Gastrocnemius medialis (tissue), 4 donors: ENCODE measurements around the gene RASAL3. TPM values are rescaled to one million over a fixed set of nuclear protein-coding genes. Genes with fewer than 3 reads are reported as not detected.
A peak's percentile ranks its signal among the peaks of the same experiment; 100 is the strongest.

Experiments used
- ATAC-seq, 2 donors: fragments of 150-250 bp; one replicate each; pipeline ENCODE4 v1.9.1; 2016
- DNase-seq, 2 donors: peaks; one replicate each; pipeline ENCODE4 v3.0.0-alpha.2; 2019
- H3K27ac ChIP-seq, 4 donors: fragments of 200-600 bp; sonication (generic); 1 replicate in 1 of 4; 2 replicates in 3 of 4; pipeline ENCODE4 v1.5.1; 2016 to 2018; ENCODE audit warnings: mild to moderate bottlenecking in 2 of 4, moderate library complexity in 1 of 4
- H3K27me3 ChIP-seq, 3 donors: fragments of 200-600 bp; sonication (generic) in 2 of 3; 1 replicate in 1 of 3; 2 replicates in 2 of 3; pipeline versions ENCODE4 v1.5.1 to v1.6.0; 2016 to 2019; ENCODE audit warnings: mild to moderate bottlenecking in 1 of 3, moderate library complexity in 1 of 3
- H3K36me3 ChIP-seq, 2 donors: fragments of 200-600 bp; sonication (generic) in 1 of 2; one replicate each; pipeline ENCODE4 v1.5.1; 2017 to 2018
- H3K4me1 ChIP-seq, 2 donors: fragments of 200-600 bp; sonication (generic) in 1 of 2; one replicate each; pipeline ENCODE4 v1.5.1; 2016 to 2017; ENCODE audit warnings: mild to moderate bottlenecking in 2 of 2
- H3K4me3 ChIP-seq, 4 donors: fragments of 200-600 bp; sonication (generic) in 3 of 4; 1 replicate in 1 of 4; 2 replicates in 3 of 4; pipeline ENCODE4 v1.5.1; 2016 to 2019; ENCODE audit warnings: mild to moderate bottlenecking in 2 of 4
- H3K9me3 ChIP-seq, 3 donors: fragments of 200-600 bp; sonication (generic) in 2 of 3; 1 replicate in 1 of 3; 2 replicates in 2 of 3; pipeline ENCODE4 v1.5.1; 2016 to 2019
- POLR2A ChIP-seq, 2 donors: fragments of 450-650 bp; IDR thresholded peaks; one replicate each; pipeline ENCODE4 v1.6.1; 2017; ENCODE audit warnings: antibody characterized with exemption in 2 of 2, mild to moderate bottlenecking in 2 of 2, moderate library complexity in 2 of 2
- in situ Hi-C, 4 donors: fragments of 200-750 bp; cut with MboI; loops; one replicate each; pipeline versions ENCODE4 v1.15.0 to v1.8.0; 2017; ENCODE audit warnings: low sequenced_read_pairs in 4 of 4
- intact Hi-C: fragments of 100-400 bp; cut with DNase I; formaldehyde crosslinking; loops from one replicate; pipeline ENCODE4 v1.15.1; 2023; ENCODE audit warnings: low total_unique reads
- microRNA counts, 2 donors: library from miRNA; unstranded; fragments of <30 nt; microRNA quantifications; one replicate each; lab custom pipeline; 2016
- microRNA-seq, 2 donors: library from miRNA; unstranded; fragments of <30 nt; microRNA quantifications; one replicate each; pipeline ENCODE4, GENCODE V29; 2016; ENCODE audit warnings: borderline replicate concordance in 2 of 2
- total RNA-seq, 4 donors: library from RNA; depleted of rRNA; stranded (reverse); fragments of >200 nt; gene quantifications; one replicate each; pipeline versions ENCODE4 v1.1.0 to v1.2.3, GENCODE V29; 2016
- TF ChIP-seq, protein P1 (sequence below), 5 experiments: fragments of 450-650 bp in 3 of 5; fragments of 200-600 bp in 2 of 5; sonication (generic) in 2 of 5; IDR thresholded peaks in 4 of 5; conservative IDR thresholded peaks in 1 of 5; 1 replicate in 4 of 5; 2 replicates in 1 of 5; pipeline ENCODE4 v1.5.1; 2016 to 2019; ENCODE audit warnings: antibody characterized with exemption in 5 of 5, mild to moderate bottlenecking in 3 of 5, moderate library complexity in 3 of 5

RASAL3 gene
- total RNA-seq, 4 donors from 2014 or later: 0.36 to 1.6 (median 0.38) TPM; not detected in 1

DNA sequence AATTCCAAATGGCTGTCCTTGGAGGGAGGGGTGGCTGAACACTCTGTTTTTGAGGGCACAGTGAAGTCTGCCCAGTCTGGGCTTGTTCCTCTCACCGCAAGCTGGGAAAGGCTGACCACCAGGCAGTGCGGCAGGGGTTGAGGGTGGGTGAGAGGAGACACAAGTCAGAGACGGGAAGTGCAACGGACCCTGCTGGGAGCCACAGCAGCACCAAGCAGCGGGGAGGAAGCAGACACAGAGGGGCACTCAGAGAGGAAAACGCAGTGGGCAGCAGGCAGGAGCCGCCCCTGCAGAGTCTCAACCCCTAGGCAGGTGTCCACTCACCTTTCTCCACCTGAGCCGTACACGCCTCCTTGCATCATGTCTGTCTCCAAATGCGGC is 61.2 kb downstream of the RASAL3 start:
- intact Hi-C loops: loop anchor here (2.0 kb wide), 1 partner anchor 66 kb away; no protein-coding TSS in a partner anchor
- TF ChIP-seq POLR2A (IDR thresholded peaks at IDR 0.05): no peak
- TF ChIP-seq, protein P1, sequence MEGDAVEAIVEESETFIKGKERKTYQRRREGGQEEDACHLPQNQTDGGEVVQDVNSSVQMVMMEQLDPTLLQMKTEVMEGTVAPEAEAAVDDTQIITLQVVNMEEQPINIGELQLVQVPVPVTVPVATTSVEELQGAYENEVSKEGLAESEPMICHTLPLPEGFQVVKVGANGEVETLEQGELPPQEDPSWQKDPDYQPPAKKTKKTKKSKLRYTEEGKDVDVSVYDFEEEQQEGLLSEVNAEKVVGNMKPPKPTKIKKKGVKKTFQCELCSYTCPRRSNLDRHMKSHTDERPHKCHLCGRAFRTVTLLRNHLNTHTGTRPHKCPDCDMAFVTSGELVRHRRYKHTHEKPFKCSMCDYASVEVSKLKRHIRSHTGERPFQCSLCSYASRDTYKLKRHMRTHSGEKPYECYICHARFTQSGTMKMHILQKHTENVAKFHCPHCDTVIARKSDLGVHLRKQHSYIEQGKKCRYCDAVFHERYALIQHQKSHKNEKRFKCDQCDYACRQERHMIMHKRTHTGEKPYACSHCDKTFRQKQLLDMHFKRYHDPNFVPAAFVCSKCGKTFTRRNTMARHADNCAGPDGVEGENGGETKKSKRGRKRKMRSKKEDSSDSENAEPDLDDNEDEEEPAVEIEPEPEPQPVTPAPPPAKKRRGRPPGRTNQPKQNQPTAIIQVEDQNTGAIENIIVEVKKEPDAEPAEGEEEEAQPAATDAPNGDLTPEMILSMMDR (IDR thresholded peaks at IDR 0.05 in 4 of 5, conservative IDR thresholded peaks at IDR 0.05 in 1 of 5): no peak
- ATAC-seq: no peak
- Histone ChIP-seq H3K4me1 (peaks cover 76 to 90% of the 10 kb centered on the region in 2 donors), H3K36me3 (peaks cover 0 to 36% of the 10 kb centered on the region in 2 donors), H3K27ac (peak overlapping the region; percentile 73 to 96 (median 88)), H3K27me3 (no peaks in the 10 kb centered on the region), H3K4me3 (no peak overlapping the region), H3K9me3 (no peaks in the 10 kb centered on the region)
- DNase-seq: no peak
- in situ Hi-C loops: no loop called here

DNA sequence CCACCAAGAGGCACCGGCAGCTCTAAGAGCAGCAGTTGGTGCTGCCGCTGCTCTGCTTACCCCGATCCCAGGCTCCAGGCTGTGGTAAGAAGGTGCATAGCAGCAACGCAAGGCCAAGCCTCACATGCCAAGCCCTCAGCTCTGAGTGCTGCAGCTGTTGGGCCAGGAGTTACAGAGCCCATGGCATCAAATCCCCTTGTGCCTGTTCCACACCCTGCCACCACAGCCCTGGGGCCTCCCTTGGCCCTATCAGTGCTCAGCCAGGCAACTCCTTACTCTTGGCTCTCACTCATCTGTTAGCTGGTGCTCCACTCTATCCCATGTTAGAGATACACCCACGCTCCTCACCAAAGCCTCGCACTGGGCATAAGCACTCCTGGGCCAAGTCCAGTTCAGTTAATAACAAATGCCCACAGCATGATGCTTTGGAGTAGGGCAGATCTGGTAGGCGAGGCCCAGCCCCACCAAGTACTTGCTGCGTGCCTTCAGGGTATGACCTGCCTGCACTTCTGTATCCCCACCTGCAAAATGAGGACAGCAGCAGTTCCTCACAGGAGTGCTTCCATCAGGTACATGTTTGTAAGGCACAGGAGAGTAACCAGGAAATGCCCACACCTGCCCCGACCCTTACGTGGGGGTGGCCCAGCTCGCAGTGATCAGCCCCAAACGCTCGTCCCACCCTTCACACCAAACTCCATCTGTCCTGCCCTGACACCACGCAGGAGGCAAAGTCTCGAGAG is 61.8 kb downstream of the RASAL3 start:
- H3K36me3 ChIP-seq: peaks cover 0 to 42% of the 10 kb centered on the region in 2 donors
- no peaks in the 10 kb centered on the region for H3K9me3 ChIP-seq
- intact Hi-C loops (loop anchor here (2.0 kb wide), 1 partner anchor 66 kb away; no protein-coding TSS in a partner anchor), in situ Hi-C loops (no loop called here)
- peak; percentile 56 to 90 for DNase-seq
- TF ChIP-seq POLR2A (IDR thresholded peaks at IDR 0.05): no peak
- TF ChIP-seq, protein P1 (IDR thresholded peaks at IDR 0.05 in 4 of 5, conservative IDR thresholded peaks at IDR 0.05 in 1 of 5): peak in 2 of 5 experiments; percentile 27 to 28
- no peaks in the 10 kb centered on the region for H3K27me3 ChIP-seq
- H3K27ac ChIP-seq: peak overlapping the region; percentile 73 to 96 (median 88)
- H3K4me3 ChIP-seq: no peak overlapping the region
- peak; percentile 42 to 76 for ATAC-seq
- peaks cover 74 to 84% of the 10 kb centered on the region in 2 donors for H3K4me1 ChIP-seq

MicroRNAs encoded within 50 kb of the gene (microRNA counts, 767-probe panel; counts per million panel counts)
- microRNA hsa-miR-1470 (lab: Ali Mortazavi, UCI): 356 to 448 counts per million in 2 donors

Small RNAs within 50 kb of the gene (microRNA-seq; reads per million reads assigned to microRNA genes)
- gene MIR1470: 0 reads per million in 2 donors

Other genes starting within 250 kb of the RASAL3 start
- not detected for gene EPHX3, start 232.1 kb downstream of the RASAL3 start, total RNA-seq
- 10 to 100 TPM; 64.8 to 83.2 (median 73.9) TPM for gene BRD4, start 132.0 kb downstream of the RASAL3 start, total RNA-seq
- gene AKAP8, start 84.8 kb downstream of the RASAL3 start, total RNA-seq: 10 to 100 TPM; 26.0 to 41.5 (median 27.5) TPM
- gene AKAP8L, start 45.6 kb downstream of the RASAL3 start, total RNA-seq: 100 to 1,000 TPM in 1 of 4 donors, 10 to 100 TPM in 3; 69.3 to 142 (median 85.6) TPM
- gene WIZ, start 14.6 kb downstream of the RASAL3 start, total RNA-seq: 10 to 100 TPM; 28.0 to 40.6 (median 32.5) TPM
- not detected for gene PGLYRP2, start 15.0 kb upstream of the RASAL3 start, total RNA-seq
- gene CYP4F22, start 44.0 kb upstream of the RASAL3 start, total RNA-seq: under 1 TPM in 3 of 4 donors, not detected in 1; 0.24 to 0.29 (median 0.25) TPM
- not detected for gene CYP4F8, start 150.7 kb upstream of the RASAL3 start, total RNA-seq
- under 1 TPM in 3 of 4 donors, not detected in 1; 0.05 to 0.93 (median 0.68) TPM for gene CYP4F3, start 176.4 kb upstream of the RASAL3 start, total RNA-seq
- gene CYP4F12, start 208.5 kb upstream of the RASAL3 start, total RNA-seq: 1 to 10 TPM in 3 of 4 donors, under 1 TPM in 1; 0.71 to 2.8 (median 1.3) TPM